HepG2 (cell line): ENCODE results near the gene NDOR1. TPM values are rescaled to one million over a fixed set of nuclear protein-coding genes. Genes with fewer than 3 reads are reported as not detected.

Experiments
- DR1 ChIP-seq: sonication (generic); formaldehyde crosslinking; IDR thresholded peaks from 2 replicates; pipeline ENCODE4 v1.8.0; 2021; ENCODE audit warnings: mild to moderate bottlenecking, missing genetic modification reagents, inconsistent platforms
- ERF ChIP-seq: IDR thresholded peaks from 2 replicates; pipeline ENCODE4 v1.6.1; 2018; ENCODE audit warnings: missing biosample characterization, missing genetic modification reagents
- FOXK1 ChIP-seq: sonication (generic); formaldehyde crosslinking; IDR thresholded peaks from 2 replicates; pipeline ENCODE4 v1.4.0; 2020; ENCODE audit warnings: low read depth, missing genetic modification reagents, borderline replicate concordance
- KDM2A ChIP-seq: sonication (generic); formaldehyde crosslinking; IDR thresholded peaks from 2 replicates; pipeline ENCODE4 v1.4.0; 2020; ENCODE audit warnings: low read depth, missing genetic modification reagents, borderline replicate concordance
- KDM3A ChIP-seq: IDR thresholded peaks from 2 replicates; pipeline ENCODE4 v1.6.1; 2018; ENCODE audit warnings: low read depth, missing compliant biosample characterization
- KLF12 ChIP-seq: sonication (generic); formaldehyde crosslinking; IDR thresholded peaks from 2 replicates; pipeline ENCODE4 v1.4.0; 2020; ENCODE audit warnings: missing genetic modification reagents, borderline replicate concordance
- POLR2G ChIP-seq: fragments of 200-400 bp; formaldehyde crosslinking; IDR thresholded peaks from 2 replicates; pipeline ENCODE4 v1.6.1; 2018; ENCODE audit warnings: mild to moderate bottlenecking, low read depth, low read length, moderate library complexity
- RFX3 ChIP-seq: IDR thresholded peaks from 2 replicates; pipeline ENCODE4 v1.6.1; 2016; ENCODE audit warnings: missing biosample characterization, missing genetic modification reagents
- YEATS2 ChIP-seq: sonication (generic); formaldehyde crosslinking; IDR thresholded peaks from 2 replicates; pipeline ENCODE4 v1.4.0; 2020; ENCODE audit warnings: missing genetic modification reagents, borderline replicate concordance
- ZMAT3 ChIP-seq: sonication (generic); formaldehyde crosslinking; conservative IDR thresholded peaks from 2 replicates; pipeline ENCODE4 v1.7.0; 2021; ENCODE audit warnings: missing genetic modification reagents
- ZNF143 ChIP-seq: sonication (generic); formaldehyde crosslinking; IDR thresholded peaks from 2 replicates; pipeline ENCODE4 v1.4.0; 2020; ENCODE audit warnings: missing genetic modification reagents
- ZNF160 ChIP-seq: sonication (generic); formaldehyde crosslinking; IDR thresholded peaks from 2 replicates; pipeline ENCODE4 v1.8.0; 2022; ENCODE audit warnings: mild to moderate bottlenecking, inconsistent platforms, missing genetic modification reagents
- ZNF720 ChIP-seq: sonication (generic); formaldehyde crosslinking; IDR thresholded peaks from 2 replicates; pipeline ENCODE4 v1.4.0; 2020; ENCODE audit warnings: missing genetic modification reagents
- polyA plus RNA-seq, 8 experiments: library from polyadenylated mRNA; depleted of rRNA in 3 of 8; stranded (reverse) in 7 of 8; unstranded in 1 of 8; fragments of >200 nt; fragmentation: Illumina TruSeq in 4 of 8; extraction: Trizol in 4 of 8; gene quantifications; 2 replicates each; pipeline versions ENCODE4 v1.2.1 to v1.2.3, GENCODE V29; 2011 to 2016; ENCODE audit warnings: low read depth in 4 of 8, missing spikeins in 1 of 8, mixed read lengths in 1 of 8; ENCODE audit not compliant: insufficient read depth in 1 of 8
- total RNA-seq, 5 experiments: library from RNA; depleted of rRNA; stranded (reverse); fragments of >200 nt; fragmentation: Illumina TruSeq; extraction: Trizol; gene quantifications; 2 replicates each; pipeline ENCODE4 v1.2.3, GENCODE V29; 2016; ENCODE audit warnings: low read depth in 1 of 5
- TF ChIP-seq, protein P1 (sequence below): sonication (generic); formaldehyde crosslinking; conservative IDR thresholded peaks from 2 replicates; pipeline ENCODE4 v1.8.0; 2022; ENCODE audit warnings: low read depth, missing genetic modification reagents
- TF ChIP-seq, protein P2 (sequence below): sonication (generic); formaldehyde crosslinking; IDR thresholded peaks from 2 replicates; pipeline ENCODE4 v1.4.0; 2020; ENCODE audit warnings: missing genetic modification reagents, mild to moderate bottlenecking, borderline replicate concordance
- TF ChIP-seq, protein P3 (sequence below): sonication (generic); formaldehyde crosslinking; IDR thresholded peaks from 2 replicates; pipeline ENCODE4 v1.8.0; 2022; ENCODE audit warnings: mild to moderate bottlenecking, missing genetic modification reagents, moderate library complexity
- TF ChIP-seq, protein P4 (sequence below): sonication (generic); formaldehyde crosslinking; IDR thresholded peaks from 2 replicates; pipeline ENCODE4 v1.5.0; 2020; ENCODE audit warnings: missing genetic modification reagents
- TF ChIP-seq, protein P5 (sequence below): sonication (generic); formaldehyde crosslinking; IDR thresholded peaks from 2 replicates; pipeline ENCODE4 v1.8.1; 2023; ENCODE audit warnings: mild to moderate bottlenecking, missing genetic modification reagents
- TF ChIP-seq, protein P6 (sequence below): sonication (generic); formaldehyde crosslinking; IDR thresholded peaks from 2 replicates; pipeline ENCODE4 v1.9.0; 2021; ENCODE audit warnings: missing genetic modification reagents, borderline replicate concordance

The NDOR1 gene
- total and polyA plus RNA-seq, 2 of the 13 experiments (the other 11 are each of a cell fraction or from before 2014, with no cell fraction given) = 3.6 to 8.7 TPM

DNA sequence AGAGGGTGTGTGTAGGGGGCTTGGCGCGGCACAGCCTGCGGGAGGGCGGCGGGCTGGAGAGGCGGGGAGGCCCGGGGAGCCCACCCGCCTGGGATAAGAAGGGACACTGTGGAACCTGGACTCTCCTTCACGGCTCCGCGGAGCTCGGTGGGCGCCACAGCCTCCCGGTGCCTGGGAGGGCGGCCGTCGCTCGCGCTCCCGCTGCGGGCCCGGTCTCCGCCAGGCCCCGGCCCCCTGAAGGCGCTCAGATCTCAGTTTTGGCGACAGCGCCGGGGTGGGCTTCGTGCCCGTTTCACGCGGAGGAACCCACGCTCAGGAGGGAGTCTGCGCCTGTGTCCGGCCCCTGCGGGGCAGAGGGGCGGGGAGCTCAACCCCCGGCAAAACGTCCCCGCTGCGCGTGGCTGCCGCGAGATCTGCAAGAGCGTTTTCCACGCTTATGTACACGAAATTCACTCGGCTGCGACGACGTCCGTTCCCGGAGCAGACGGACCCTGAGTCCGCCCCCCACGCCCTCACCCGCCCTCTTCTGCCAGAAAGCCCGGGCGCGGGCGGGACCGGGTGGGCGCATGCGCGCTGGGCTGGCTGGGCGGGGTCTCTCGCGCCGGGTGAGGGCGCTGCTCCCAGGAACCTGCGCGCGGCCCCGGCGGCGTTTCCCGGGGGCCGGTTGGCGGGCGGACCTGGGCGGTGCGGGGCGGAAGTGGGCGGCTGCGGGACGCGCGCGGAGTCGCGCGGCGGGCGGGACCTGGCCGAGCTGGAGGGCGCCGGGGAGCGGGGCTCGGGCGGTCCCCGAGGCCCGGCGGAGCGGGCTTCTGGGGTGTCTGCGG lies 49.3 kb downstream of the NDOR1 start, which contains the start of gene NELFB (continued):
- TF ChIP-seq, protein P1, sequence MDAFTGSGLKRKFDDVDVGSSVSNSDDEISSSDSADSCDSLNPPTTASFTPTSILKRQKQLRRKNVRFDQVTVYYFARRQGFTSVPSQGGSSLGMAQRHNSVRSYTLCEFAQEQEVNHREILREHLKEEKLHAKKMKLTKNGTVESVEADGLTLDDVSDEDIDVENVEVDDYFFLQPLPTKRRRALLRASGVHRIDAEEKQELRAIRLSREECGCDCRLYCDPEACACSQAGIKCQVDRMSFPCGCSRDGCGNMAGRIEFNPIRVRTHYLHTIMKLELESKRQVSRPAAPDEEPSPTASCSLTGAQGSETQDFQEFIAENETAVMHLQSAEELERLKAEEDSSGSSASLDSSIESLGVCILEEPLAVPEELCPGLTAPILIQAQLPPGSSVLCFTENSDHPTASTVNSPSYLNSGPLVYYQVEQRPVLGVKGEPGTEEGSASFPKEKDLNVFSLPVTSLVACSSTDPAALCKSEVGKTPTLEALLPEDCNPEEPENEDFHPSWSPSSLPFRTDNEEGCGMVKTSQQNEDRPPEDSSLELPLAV = peak; percentile 72; the same call in 1 of the 2 replicates
- TF ChIP-seq POLR2G = peak; percentile 88
- TF ChIP-seq, protein P2, sequence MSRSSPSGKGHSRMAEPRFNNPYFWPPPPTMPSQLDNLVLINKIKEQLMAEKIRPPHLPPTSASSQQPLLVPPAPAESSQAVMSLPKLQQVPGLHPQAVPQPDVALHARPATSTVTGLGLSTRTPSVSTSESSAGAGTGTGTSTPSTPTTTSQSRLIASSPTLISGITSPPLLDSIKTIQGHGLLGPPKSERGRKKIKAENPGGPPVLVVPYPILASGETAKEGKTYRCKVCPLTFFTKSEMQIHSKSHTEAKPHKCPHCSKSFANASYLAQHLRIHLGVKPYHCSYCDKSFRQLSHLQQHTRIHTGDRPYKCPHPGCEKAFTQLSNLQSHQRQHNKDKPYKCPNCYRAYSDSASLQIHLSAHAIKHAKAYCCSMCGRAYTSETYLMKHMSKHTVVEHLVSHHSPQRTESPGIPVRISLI (CRISPR knock-in tag) = no peak
- TF ChIP-seq ERF (CRISPR knock-in tag) = peak; percentile 60
- peak; percentile 27; the same call in 1 of the 2 replicates for TF ChIP-seq ZNF143 (CRISPR knock-in tag)
- no peak for TF ChIP-seq RFX3 (CRISPR knock-in tag)
- peak; percentile 21; the same call in 1 of the 2 replicates for TF ChIP-seq ZMAT3 (CRISPR knock-in tag)
- no peak for TF ChIP-seq ZNF720 (CRISPR knock-in tag)
- TF ChIP-seq DR1 (CRISPR knock-in tag) = peak; percentile 67; the same call in 1 of the 2 replicates
- TF ChIP-seq, protein P3, sequence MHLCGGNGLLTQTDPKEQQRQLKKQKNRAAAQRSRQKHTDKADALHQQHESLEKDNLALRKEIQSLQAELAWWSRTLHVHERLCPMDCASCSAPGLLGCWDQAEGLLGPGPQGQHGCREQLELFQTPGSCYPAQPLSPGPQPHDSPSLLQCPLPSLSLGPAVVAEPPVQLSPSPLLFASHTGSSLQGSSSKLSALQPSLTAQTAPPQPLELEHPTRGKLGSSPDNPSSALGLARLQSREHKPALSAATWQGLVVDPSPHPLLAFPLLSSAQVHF = 0 out of 2 replicates have a peak, but pooled peaks have one; percentile 45
- no peak for TF ChIP-seq YEATS2 (CRISPR knock-in tag)
- peak; percentile 20; the same call in 1 of the 2 replicates for TF ChIP-seq FOXK1 (CRISPR knock-in tag)
- peak; percentile 89; the same call in 1 of the 2 replicates for TF ChIP-seq KLF12
- TF ChIP-seq KDM2A = 0 out of 2 replicates have a peak, but pooled peaks have one; percentile 18
- TF ChIP-seq, protein P4, sequence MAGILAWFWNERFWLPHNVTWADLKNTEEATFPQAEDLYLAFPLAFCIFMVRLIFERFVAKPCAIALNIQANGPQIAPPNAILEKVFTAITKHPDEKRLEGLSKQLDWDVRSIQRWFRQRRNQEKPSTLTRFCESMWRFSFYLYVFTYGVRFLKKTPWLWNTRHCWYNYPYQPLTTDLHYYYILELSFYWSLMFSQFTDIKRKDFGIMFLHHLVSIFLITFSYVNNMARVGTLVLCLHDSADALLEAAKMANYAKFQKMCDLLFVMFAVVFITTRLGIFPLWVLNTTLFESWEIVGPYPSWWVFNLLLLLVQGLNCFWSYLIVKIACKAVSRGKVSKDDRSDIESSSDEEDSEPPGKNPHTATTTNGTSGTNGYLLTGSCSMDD = 0 out of 2 replicates have a peak, but pooled peaks have one; percentile 52
- TF ChIP-seq, protein P5, sequence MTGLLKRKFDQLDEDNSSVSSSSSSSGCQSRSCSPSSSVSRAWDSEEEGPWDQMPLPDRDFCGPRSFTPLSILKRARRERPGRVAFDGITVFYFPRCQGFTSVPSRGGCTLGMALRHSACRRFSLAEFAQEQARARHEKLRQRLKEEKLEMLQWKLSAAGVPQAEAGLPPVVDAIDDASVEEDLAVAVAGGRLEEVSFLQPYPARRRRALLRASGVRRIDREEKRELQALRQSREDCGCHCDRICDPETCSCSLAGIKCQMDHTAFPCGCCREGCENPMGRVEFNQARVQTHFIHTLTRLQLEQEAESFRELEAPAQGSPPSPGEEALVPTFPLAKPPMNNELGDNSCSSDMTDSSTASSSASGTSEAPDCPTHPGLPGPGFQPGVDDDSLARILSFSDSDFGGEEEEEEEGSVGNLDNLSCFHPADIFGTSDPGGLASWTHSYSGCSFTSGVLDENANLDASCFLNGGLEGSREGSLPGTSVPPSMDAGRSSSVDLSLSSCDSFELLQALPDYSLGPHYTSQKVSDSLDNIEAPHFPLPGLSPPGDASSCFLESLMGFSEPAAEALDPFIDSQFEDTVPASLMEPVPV = no peak
- TF ChIP-seq ZNF160 (CRISPR knock-in tag) = peak; percentile 39; the same call in 1 of the 2 replicates
- TF ChIP-seq, protein P6, sequence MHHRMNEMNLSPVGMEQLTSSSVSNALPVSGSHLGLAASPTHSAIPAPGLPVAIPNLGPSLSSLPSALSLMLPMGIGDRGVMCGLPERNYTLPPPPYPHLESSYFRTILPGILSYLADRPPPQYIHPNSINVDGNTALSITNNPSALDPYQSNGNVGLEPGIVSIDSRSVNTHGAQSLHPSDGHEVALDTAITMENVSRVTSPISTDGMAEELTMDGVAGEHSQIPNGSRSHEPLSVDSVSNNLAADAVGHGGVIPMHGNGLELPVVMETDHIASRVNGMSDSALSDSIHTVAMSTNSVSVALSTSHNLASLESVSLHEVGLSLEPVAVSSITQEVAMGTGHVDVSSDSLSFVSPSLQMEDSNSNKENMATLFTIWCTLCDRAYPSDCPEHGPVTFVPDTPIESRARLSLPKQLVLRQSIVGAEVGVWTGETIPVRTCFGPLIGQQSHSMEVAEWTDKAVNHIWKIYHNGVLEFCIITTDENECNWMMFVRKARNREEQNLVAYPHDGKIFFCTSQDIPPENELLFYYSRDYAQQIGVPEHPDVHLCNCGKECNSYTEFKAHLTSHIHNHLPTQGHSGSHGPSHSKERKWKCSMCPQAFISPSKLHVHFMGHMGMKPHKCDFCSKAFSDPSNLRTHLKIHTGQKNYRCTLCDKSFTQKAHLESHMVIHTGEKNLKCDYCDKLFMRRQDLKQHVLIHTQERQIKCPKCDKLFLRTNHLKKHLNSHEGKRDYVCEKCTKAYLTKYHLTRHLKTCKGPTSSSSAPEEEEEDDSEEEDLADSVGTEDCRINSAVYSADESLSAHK (CRISPR knock-in tag) = no peak
- 0 out of 2 replicates have a peak, but pooled peaks have one; percentile 6 for TF ChIP-seq KDM3A (CRISPR knock-in tag)
